SU-DHL-6 (cell line): ENCODE data around the gene MRPL4.
"Not testable (repeated sequence)": the region's sequence is repeated elsewhere in the genome, so short reads cannot be mapped to it uniquely, and the experiment has no call there.

Source experiments
- H2AFZ ChIP-seq: fragments of 200-600 bp; sonication (generic); 2 replicates; pipeline ENCODE4 v1.6.1; 2014; ENCODE audit warnings: low read depth, mild to moderate bottlenecking, moderate library complexity, mixed read lengths, antibody characterized with exemption, low read length; ENCODE audit not compliant: severe bottlenecking
- H3F3A ChIP-seq: fragments of 200-600 bp; shearing (Covaris generic); 2 replicates; pipeline ENCODE4 v1.6.0; 2016; ENCODE audit warnings: antibody characterized with exemption, mild to moderate bottlenecking; ENCODE audit not compliant: insufficient read depth
- H3K27ac ChIP-seq: fragments of 200-600 bp; sonication (generic); 2 replicates; pipeline ENCODE4 v1.5.1; 2016; ENCODE audit warnings: low read depth, mild to moderate bottlenecking, low read length, moderate library complexity, mixed read lengths
- H3K27me3 ChIP-seq: fragments of 200-600 bp; sonication (generic), shearing (Covaris generic); 2 replicates; pipeline ENCODE4 v1.6.0; 2014; ENCODE audit warnings: mild to moderate bottlenecking, low read length
- H3K36me3 ChIP-seq: fragments of 200-600 bp; sonication (generic); 2 replicates; pipeline ENCODE4 v1.6.1; 2014; ENCODE audit warnings: mild to moderate bottlenecking, low read length, mixed read lengths
- H3K4me2 ChIP-seq: fragments of 300-600, 200-600 bp; shearing (Covaris generic), sonication (generic); 2 replicates; pipeline ENCODE4 v1.6.0; 2014; ENCODE audit warnings: low read length, low read depth, mild to moderate bottlenecking; ENCODE audit not compliant: poor library complexity, severe bottlenecking
- H3K4me3 ChIP-seq: fragments of 200-600 bp; sonication (generic); 2 replicates; pipeline ENCODE4 v1.5.1; 2014; ENCODE audit warnings: antibody characterized with exemption, low read length, mild to moderate bottlenecking, mixed read lengths; ENCODE audit not compliant: insufficient read depth, poor library complexity, severe bottlenecking
- H3K79me2 ChIP-seq: fragments of 200-600 bp; sonication (generic); 2 replicates; pipeline ENCODE4 v1.6.1; 2014; ENCODE audit warnings: mild to moderate bottlenecking, low read length, moderate library complexity; ENCODE audit not compliant: insufficient read depth
- H3K9ac ChIP-seq: fragments of 200-600 bp; sonication (generic); 2 replicates; pipeline ENCODE4 v1.7.0; 2014; ENCODE audit warnings: mild to moderate bottlenecking, low read length
- H3K9me2 ChIP-seq: fragments of 200-600 bp; sonication (generic); replicated peaks from 2 replicates; pipeline ENCODE4 v1.6.1; 2014; ENCODE audit warnings: low read length; ENCODE audit not compliant: insufficient read depth
- H3K9me3 ChIP-seq: fragments of 200-600 bp; sonication (generic); 2 replicates; pipeline ENCODE4 v1.6.1; 2014; ENCODE audit warnings: low read length, mixed read lengths; ENCODE audit not compliant: insufficient read depth
- H4K20me1 ChIP-seq: fragments of 200-600 bp; sonication (generic); 2 replicates; pipeline ENCODE4 v1.6.1; 2014; ENCODE audit warnings: low read depth, mild to moderate bottlenecking, antibody characterized with exemption, low read length, moderate library complexity, mixed read lengths
- EZH2phosphoT487 ChIP-seq: fragments of 200-600 bp; sonication (generic), shearing (Covaris generic); conservative IDR thresholded peaks from 2 replicates; pipeline ENCODE4 v1.6.1; 2018; ENCODE audit warnings: mild to moderate bottlenecking, antibody characterized with exemption, low read length, moderate library complexity, mixed read lengths
- TF ChIP-seq, protein P1 (sequence below): fragments of 200-600 bp; sonication (generic); IDR thresholded peaks from one replicate; pipeline ENCODE4 v1.5.1; 2017; ENCODE audit warnings: antibody characterized with exemption, mild to moderate bottlenecking, low read length, moderate library complexity; ENCODE audit not compliant: insufficient read depth, poor library complexity, severe bottlenecking

The MRPL4 gene

GRCh38 chr19:10237702-10238101, 14.3 kb upstream of the MRPL4 start:
- H3K9ac ChIP-seq, result peak overlapping the region; percentile 35

DNA sequence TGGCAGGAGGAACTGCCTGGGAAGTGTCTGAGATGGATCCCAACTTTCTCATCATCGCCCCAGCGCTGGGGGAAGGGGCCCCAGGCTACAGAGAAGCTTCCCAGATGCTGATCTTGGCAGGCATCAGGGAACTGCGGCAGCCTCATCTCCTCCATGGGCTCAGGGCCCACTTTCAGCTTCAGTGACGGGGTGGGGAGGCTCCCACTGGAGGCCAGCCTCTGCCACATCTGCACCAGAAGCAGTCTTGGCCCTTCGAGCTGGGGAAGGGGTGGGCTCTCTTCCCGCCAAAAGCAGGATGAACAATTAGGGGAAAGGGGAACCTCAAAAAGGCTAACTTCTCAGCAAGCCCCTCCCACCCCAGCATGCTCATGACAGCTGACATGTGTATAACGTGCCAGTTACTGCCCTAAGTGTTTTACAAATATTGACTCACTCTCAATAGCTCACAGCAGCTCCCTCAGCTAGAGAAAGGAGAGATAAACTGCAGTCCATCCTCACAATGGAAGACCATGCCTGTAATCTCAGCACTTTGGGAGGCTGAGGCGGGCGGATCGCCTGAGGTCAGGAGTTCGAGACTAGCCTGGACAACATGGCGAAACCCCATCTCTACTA, 13.7 kb upstream of the MRPL4 start:
- H3F3A ChIP-seq, result peaks cover 92% of the 10 kb centered on the region
- H2AFZ ChIP-seq, result no peak overlapping the region
- H3K4me3 ChIP-seq, result no peak overlapping the region
- H3K79me2 ChIP-seq, result no peaks in the 10 kb centered on the region
- H3K27me3 ChIP-seq, result no peaks in the 10 kb centered on the region
- no peaks in the 10 kb centered on the region for H3K9me2 ChIP-seq
- peaks cover 7% of the 10 kb centered on the region; the same call in 1 of the 2 replicates for H3K9me3 ChIP-seq
- no peaks in the 10 kb centered on the region for H3K36me3 ChIP-seq
- H3K9ac ChIP-seq, result peak overlapping the region; percentile 35
- peak overlapping the region; percentile 56 for H3K4me2 ChIP-seq
- H4K20me1 ChIP-seq, result no peaks in the 10 kb centered on the region
- TF ChIP-seq EZH2phosphoT487, result no peak
- TF ChIP-seq, protein P1, sequence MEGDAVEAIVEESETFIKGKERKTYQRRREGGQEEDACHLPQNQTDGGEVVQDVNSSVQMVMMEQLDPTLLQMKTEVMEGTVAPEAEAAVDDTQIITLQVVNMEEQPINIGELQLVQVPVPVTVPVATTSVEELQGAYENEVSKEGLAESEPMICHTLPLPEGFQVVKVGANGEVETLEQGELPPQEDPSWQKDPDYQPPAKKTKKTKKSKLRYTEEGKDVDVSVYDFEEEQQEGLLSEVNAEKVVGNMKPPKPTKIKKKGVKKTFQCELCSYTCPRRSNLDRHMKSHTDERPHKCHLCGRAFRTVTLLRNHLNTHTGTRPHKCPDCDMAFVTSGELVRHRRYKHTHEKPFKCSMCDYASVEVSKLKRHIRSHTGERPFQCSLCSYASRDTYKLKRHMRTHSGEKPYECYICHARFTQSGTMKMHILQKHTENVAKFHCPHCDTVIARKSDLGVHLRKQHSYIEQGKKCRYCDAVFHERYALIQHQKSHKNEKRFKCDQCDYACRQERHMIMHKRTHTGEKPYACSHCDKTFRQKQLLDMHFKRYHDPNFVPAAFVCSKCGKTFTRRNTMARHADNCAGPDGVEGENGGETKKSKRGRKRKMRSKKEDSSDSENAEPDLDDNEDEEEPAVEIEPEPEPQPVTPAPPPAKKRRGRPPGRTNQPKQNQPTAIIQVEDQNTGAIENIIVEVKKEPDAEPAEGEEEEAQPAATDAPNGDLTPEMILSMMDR, result no peak
- H3K27ac ChIP-seq, result peak overlapping the region; percentile 100

More at GRCh38 chr19:10237702-10238101, 14.3 kb upstream of the MRPL4 start:
- no peak overlapping the region for H3K4me3 ChIP-seq
- peak overlapping the region; percentile 100 for H3K27ac ChIP-seq
- H2AFZ ChIP-seq, result no peak overlapping the region
- H3K36me3 ChIP-seq, result no peaks in the 10 kb centered on the region
- no peaks in the 10 kb centered on the region for H3K9me2 ChIP-seq
- H3K79me2 ChIP-seq, result no peaks in the 10 kb centered on the region
- H4K20me1 ChIP-seq, result no peaks in the 10 kb centered on the region
- H3K4me2 ChIP-seq, result peak overlapping the region; percentile 56
- no peak for TF ChIP-seq EZH2phosphoT487
- TF ChIP-seq, protein P1, result no peak
- no peaks in the 10 kb centered on the region for H3K27me3 ChIP-seq
- H3K9me3 ChIP-seq, result peaks cover 7% of the 10 kb centered on the region; the same call in 1 of the 2 replicates
- H3F3A ChIP-seq, result peaks cover 92% of the 10 kb centered on the region

DNA sequence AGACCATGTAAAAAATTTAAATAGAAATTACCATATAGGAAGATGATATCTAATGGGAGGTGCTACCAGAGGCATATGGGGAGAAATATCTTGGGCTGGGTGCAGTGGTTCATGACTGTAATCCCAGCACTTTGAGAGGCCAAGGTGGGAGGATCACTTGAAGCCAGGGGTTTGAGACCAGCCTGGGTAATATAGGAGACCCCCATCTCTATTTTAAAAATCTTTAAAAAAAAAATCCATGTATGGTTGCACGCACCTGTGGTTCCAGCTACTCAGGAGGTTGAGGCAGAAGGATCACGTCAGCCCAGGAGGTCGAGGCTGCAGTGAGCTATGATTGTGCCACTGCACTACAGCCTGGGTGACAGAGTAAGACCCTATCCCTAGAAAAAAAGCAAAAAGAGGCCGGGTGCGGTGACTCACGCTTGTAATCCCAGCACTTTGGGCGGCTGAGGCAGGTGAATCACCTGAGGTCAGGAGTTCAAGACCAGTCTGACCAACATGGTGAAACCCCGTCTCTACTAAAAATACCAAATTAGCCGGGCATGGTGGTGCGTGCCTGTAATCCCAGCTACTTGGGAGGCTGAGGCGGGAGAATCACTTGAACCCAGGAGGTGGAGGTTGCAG, 10.1 kb upstream of the MRPL4 start:
- H3K9me2 ChIP-seq, H3K27me3 ChIP-seq, H3K79me2 ChIP-seq, H3K36me3 ChIP-seq, H2AFZ ChIP-seq, H4K20me1 ChIP-seq, H3K9me3 ChIP-seq: not testable (repeated sequence)
- peak overlapping the region; percentile 13 for H3K4me3 ChIP-seq
- H3K4me2 ChIP-seq, result peak overlapping the region; percentile 53
- peak overlapping the region; percentile 100 for H3K27ac ChIP-seq
- H3F3A ChIP-seq, result peaks cover 93% of the 10 kb centered on the region
- H3K9ac ChIP-seq, result peak overlapping the region; percentile 58

- Histone ChIP-seq H2AFZ (no peak overlapping the region), H3K79me2 (no peaks in the 10 kb centered on the region), H3K4me2 (peak overlapping the region; percentile 53), H3K4me3 (no peak overlapping the region), H3K9me3 (peaks cover 7% of the 10 kb centered on the region; the same call in 1 of the 2 replicates), H4K20me1 (no peaks in the 10 kb centered on the region), H3K27me3 (no peaks in the 10 kb centered on the region), H3F3A (peaks cover 91% of the 10 kb centered on the region), H3K27ac (peak overlapping the region; percentile 100), H3K9ac (peak overlapping the region; percentile 58), H3K9me2 (no peaks in the 10 kb centered on the region), H3K36me3 (no peaks in the 10 kb centered on the region)
- TF ChIP-seq, protein P1, result no peak
- no peak for TF ChIP-seq EZH2phosphoT487
These were observed 8.4 kb upstream of the MRPL4 start for GRCh38 chr19:10243606-10244005.
